ENCODE data around the gene GPR173.
A peak's percentile ranks its signal among the peaks of the same experiment; 100 is the strongest.

GPR173 gene

GRCh38 chrX:53089925-53090324 lies 41.3 kb downstream of the GPR173 start:
- DNase-seq = no peak

GRCh38 chrX:53091354-53091753 lies 42.8 kb downstream of the GPR173 start:
- DNase-seq = no peak

GRCh38 chrX:53093177-53093655 lies 44.6 kb downstream of the GPR173 start:
- DNase-seq = peak; percentile 70

- peak; percentile 97 for DNase-seq
These were observed 45.4 kb downstream of the GPR173 start, which contains the start of gene KANTR for GRCh38 chrX:53093748-53094581. Gene KANTR (plus strand): TSS chrX:53094142. CDS start chrX:53124273, 30,131 bp downstream.

- DNase-seq = no peak
These were observed 46.0 kb downstream of the GPR173 start for GRCh38 chrX:53094582-53094905.

GRCh38 chrX:53095796-53096195 lies 47.2 kb downstream of the GPR173 start:
- DNase-seq = no peak

GRCh38 chrX:53114864-53115549 lies 66.4 kb downstream of the GPR173 start:
- DNase-seq = no peak

GRCh38 chrX:53115550-53115874 lies 66.9 kb downstream of the GPR173 start:
- no peak for DNase-seq

- DNase-seq = no peak
These were observed 67.5 kb downstream of the GPR173 start for GRCh38 chrX:53116101-53116500.

- no peak for DNase-seq
These were observed 73.4 kb downstream of the GPR173 start for GRCh38 chrX:53122013-53122412.

GRCh38 chrX:53125506-53125905 lies 76.9 kb downstream of the GPR173 start:
- no peak for DNase-seq

GRCh38 chrX:53126377-53126776 lies 77.8 kb downstream of the GPR173 start:
- DNase-seq = no peak

- DNase-seq = no peak
These were observed 79.6 kb downstream of the GPR173 start for GRCh38 chrX:53128097-53128749.

All from NCI-H2107 (cell line).